Measurements from ENCODE around the gene SEC22C.

DNA sequence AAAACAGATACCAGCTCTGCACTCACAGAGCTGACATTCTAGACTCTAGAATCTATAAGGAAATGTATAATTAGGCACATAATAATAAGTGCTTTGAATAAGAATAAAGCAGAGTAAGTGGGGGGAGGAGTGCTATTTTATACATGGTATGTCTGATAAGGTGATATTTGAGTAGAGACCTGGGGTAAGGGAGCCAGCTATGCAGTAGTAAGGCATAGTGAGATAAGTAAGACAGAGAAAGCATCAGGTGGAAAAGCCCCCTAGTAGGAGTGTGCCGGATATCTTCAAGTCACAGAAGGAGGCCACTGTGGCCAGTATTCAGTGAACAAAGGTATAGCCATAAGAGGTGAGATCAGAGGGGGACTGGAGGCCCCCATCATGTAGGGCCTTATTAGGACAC is 11.9 kb upstream of the SEC22C start:
- TF ChIP-seq, protein P1, sequence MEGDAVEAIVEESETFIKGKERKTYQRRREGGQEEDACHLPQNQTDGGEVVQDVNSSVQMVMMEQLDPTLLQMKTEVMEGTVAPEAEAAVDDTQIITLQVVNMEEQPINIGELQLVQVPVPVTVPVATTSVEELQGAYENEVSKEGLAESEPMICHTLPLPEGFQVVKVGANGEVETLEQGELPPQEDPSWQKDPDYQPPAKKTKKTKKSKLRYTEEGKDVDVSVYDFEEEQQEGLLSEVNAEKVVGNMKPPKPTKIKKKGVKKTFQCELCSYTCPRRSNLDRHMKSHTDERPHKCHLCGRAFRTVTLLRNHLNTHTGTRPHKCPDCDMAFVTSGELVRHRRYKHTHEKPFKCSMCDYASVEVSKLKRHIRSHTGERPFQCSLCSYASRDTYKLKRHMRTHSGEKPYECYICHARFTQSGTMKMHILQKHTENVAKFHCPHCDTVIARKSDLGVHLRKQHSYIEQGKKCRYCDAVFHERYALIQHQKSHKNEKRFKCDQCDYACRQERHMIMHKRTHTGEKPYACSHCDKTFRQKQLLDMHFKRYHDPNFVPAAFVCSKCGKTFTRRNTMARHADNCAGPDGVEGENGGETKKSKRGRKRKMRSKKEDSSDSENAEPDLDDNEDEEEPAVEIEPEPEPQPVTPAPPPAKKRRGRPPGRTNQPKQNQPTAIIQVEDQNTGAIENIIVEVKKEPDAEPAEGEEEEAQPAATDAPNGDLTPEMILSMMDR (IDR thresholded peaks at IDR 0.05) = no peak
- no peak for TF ChIP-seq POLR2A (IDR thresholded peaks at IDR 0.05)
- no peak for TF ChIP-seq POLR2AphosphoS5 (IDR thresholded peaks at IDR 0.05)
